Measurements from ENCODE around the gene FBXO47.
A peak's percentile ranks its signal among the peaks of the same experiment; 100 is the strongest.

Gene FBXO47

GRCh38 chr17:38900978-38901656, 66.1 kb downstream of the FBXO47 start:
- Histone ChIP-seq H3K36me3 (ENCODE audit: control insufficient read depth, insufficient read depth, low read length) (peaks cover 5% of the 10 kb centered on the region), H3K9me3 (ENCODE audit: control insufficient read depth, low read length) (no peaks in the 10 kb centered on the region), H3K4me1 (ENCODE audit: control insufficient read depth, insufficient read depth, low read length) (peaks cover 30% of the 10 kb centered on the region), H3K27ac (ENCODE audit: insufficient read depth, low read depth, low read length, poor library complexity, severe bottlenecking) (peak overlapping the region; percentile 27), H3K27me3 (ENCODE audit: control insufficient read depth, insufficient read depth, low read length, poor library complexity, severe bottlenecking) (no peaks in the 10 kb centered on the region), H3K4me3 (ENCODE audit: insufficient read depth, low read depth, low read length) (no peak overlapping the region)
- WGBS, 2 experiments = 70 to 73% methylated on average over 10 of the region's 10 CpGs

GRCh38 chr17:38899421-38899820, 67.8 kb downstream of the FBXO47 start:
- Histone ChIP-seq H3K27ac (ENCODE audit: insufficient read depth, low read depth, low read length, poor library complexity, severe bottlenecking) (no peak overlapping the region), H3K27me3 (ENCODE audit: control insufficient read depth, insufficient read depth, low read length, poor library complexity, severe bottlenecking) (no peaks in the 10 kb centered on the region), H3K4me3 (ENCODE audit: insufficient read depth, low read depth, low read length) (no peak overlapping the region), H3K36me3 (ENCODE audit: control insufficient read depth, insufficient read depth, low read length) (peaks cover 5% of the 10 kb centered on the region), H3K9me3 (ENCODE audit: control insufficient read depth, low read length) (no peaks in the 10 kb centered on the region), H3K4me1 (ENCODE audit: control insufficient read depth, insufficient read depth, low read length) (peaks cover 34% of the 10 kb centered on the region)
- 93 to 97% methylated on average over 5 of the region's 5 CpGs for WGBS, 2 experiments

GRCh38 chr17:38898812-38899348, 68.3 kb downstream of the FBXO47 start:
- H3K27me3 ChIP-seq (ENCODE audit: control insufficient read depth, insufficient read depth, low read length, poor library complexity, severe bottlenecking) = no peaks in the 10 kb centered on the region
- H3K4me1 ChIP-seq (ENCODE audit: control insufficient read depth, insufficient read depth, low read length) = peaks cover 34% of the 10 kb centered on the region
- H3K36me3 ChIP-seq (ENCODE audit: control insufficient read depth, insufficient read depth, low read length) = peaks cover 5% of the 10 kb centered on the region
- H3K9me3 ChIP-seq (ENCODE audit: control insufficient read depth, low read length) = no peaks in the 10 kb centered on the region
- H3K27ac ChIP-seq (ENCODE audit: insufficient read depth, low read depth, low read length, poor library complexity, severe bottlenecking) = no peak overlapping the region
- H3K4me3 ChIP-seq (ENCODE audit: insufficient read depth, low read depth, low read length) = no peak overlapping the region
- 92% methylated on average over 11 of the region's 11 CpGs for WGBS, 2 experiments

- H3K27ac ChIP-seq (ENCODE audit: insufficient read depth, low read depth, low read length, poor library complexity, severe bottlenecking) = no peak overlapping the region
- H3K9me3 ChIP-seq (ENCODE audit: control insufficient read depth, low read length) = no peaks in the 10 kb centered on the region
- peaks cover 39% of the 10 kb centered on the region for H3K4me1 ChIP-seq (ENCODE audit: control insufficient read depth, insufficient read depth, low read length)
- no peak overlapping the region for H3K4me3 ChIP-seq (ENCODE audit: insufficient read depth, low read depth, low read length)
- WGBS, 2 experiments = 81 to 83% methylated on average over 9 of the region's 9 CpGs
- peaks cover 5% of the 10 kb centered on the region for H3K36me3 ChIP-seq (ENCODE audit: control insufficient read depth, insufficient read depth, low read length)
- H3K27me3 ChIP-seq (ENCODE audit: control insufficient read depth, insufficient read depth, low read length, poor library complexity, severe bottlenecking) = no peaks in the 10 kb centered on the region
Observed at GRCh38 chr17:38898291-38898679, 68.9 kb downstream of the FBXO47 start.

- Histone ChIP-seq H3K4me3 (ENCODE audit: insufficient read depth, low read depth, low read length) (no peak overlapping the region), H3K9me3 (ENCODE audit: control insufficient read depth, low read length) (no peaks in the 10 kb centered on the region), H3K36me3 (ENCODE audit: control insufficient read depth, insufficient read depth, low read length) (peaks cover 5% of the 10 kb centered on the region), H3K27ac (ENCODE audit: insufficient read depth, low read depth, low read length, poor library complexity, severe bottlenecking) (no peak overlapping the region), H3K27me3 (ENCODE audit: control insufficient read depth, insufficient read depth, low read length, poor library complexity, severe bottlenecking) (no peaks in the 10 kb centered on the region), H3K4me1 (ENCODE audit: control insufficient read depth, insufficient read depth, low read length) (peaks cover 43% of the 10 kb centered on the region)
- WGBS, 2 experiments = 72 to 73% methylated on average over 12 of the region's 12 CpGs
Observed at GRCh38 chr17:38897671-38898290, 69.4 kb downstream of the FBXO47 start.

GRCh38 chr17:38897176-38897575, 70.0 kb downstream of the FBXO47 start:
- 93% methylated on average over 6 of the region's 6 CpGs for WGBS, 2 experiments
- peaks cover 43% of the 10 kb centered on the region for H3K4me1 ChIP-seq (ENCODE audit: control insufficient read depth, insufficient read depth, low read length)
- H3K4me3 ChIP-seq (ENCODE audit: insufficient read depth, low read depth, low read length) = no peak overlapping the region
- no peaks in the 10 kb centered on the region for H3K9me3 ChIP-seq (ENCODE audit: control insufficient read depth, low read length)
- no peak overlapping the region for H3K27ac ChIP-seq (ENCODE audit: insufficient read depth, low read depth, low read length, poor library complexity, severe bottlenecking)
- H3K36me3 ChIP-seq (ENCODE audit: control insufficient read depth, insufficient read depth, low read length) = peaks cover 5% of the 10 kb centered on the region
- no peaks in the 10 kb centered on the region for H3K27me3 ChIP-seq (ENCODE audit: control insufficient read depth, insufficient read depth, low read length, poor library complexity, severe bottlenecking)

GRCh38 chr17:38896346-38896954, 70.8 kb downstream of the FBXO47 start:
- Histone ChIP-seq H3K27me3 (ENCODE audit: control insufficient read depth, insufficient read depth, low read length, poor library complexity, severe bottlenecking) (no peaks in the 10 kb centered on the region), H3K4me3 (ENCODE audit: insufficient read depth, low read depth, low read length) (no peak overlapping the region), H3K9me3 (ENCODE audit: control insufficient read depth, low read length) (no peaks in the 10 kb centered on the region), H3K36me3 (ENCODE audit: control insufficient read depth, insufficient read depth, low read length) (peaks cover 5% of the 10 kb centered on the region), H3K4me1 (ENCODE audit: control insufficient read depth, insufficient read depth, low read length) (peaks cover 42% of the 10 kb centered on the region), H3K27ac (ENCODE audit: insufficient read depth, low read depth, low read length, poor library complexity, severe bottlenecking) (peak overlapping the region; percentile 47)
- WGBS, 2 experiments = 66% methylated on average over 13 of the region's 13 CpGs

- H3K9me3 ChIP-seq (ENCODE audit: control insufficient read depth, low read length) = no peaks in the 10 kb centered on the region
- H3K4me3 ChIP-seq (ENCODE audit: insufficient read depth, low read depth, low read length) = no peak overlapping the region
- 85 to 89% methylated on average over 7 of the region's 7 CpGs for WGBS, 2 experiments
- H3K27me3 ChIP-seq (ENCODE audit: control insufficient read depth, insufficient read depth, low read length, poor library complexity, severe bottlenecking) = no peaks in the 10 kb centered on the region
- H3K36me3 ChIP-seq (ENCODE audit: control insufficient read depth, insufficient read depth, low read length) = peaks cover 5% of the 10 kb centered on the region
- H3K4me1 ChIP-seq (ENCODE audit: control insufficient read depth, insufficient read depth, low read length) = peaks cover 28% of the 10 kb centered on the region
- H3K27ac ChIP-seq (ENCODE audit: insufficient read depth, low read depth, low read length, poor library complexity, severe bottlenecking) = no peak overlapping the region
Observed at GRCh38 chr17:38894276-38894675, 72.9 kb downstream of the FBXO47 start.

- Histone ChIP-seq H3K4me3 (ENCODE audit: insufficient read depth, low read depth, low read length) (no peak overlapping the region), H3K4me1 (ENCODE audit: control insufficient read depth, insufficient read depth, low read length) (peaks cover 28% of the 10 kb centered on the region), H3K27me3 (ENCODE audit: control insufficient read depth, insufficient read depth, low read length, poor library complexity, severe bottlenecking) (no peaks in the 10 kb centered on the region), H3K36me3 (ENCODE audit: control insufficient read depth, insufficient read depth, low read length) (peaks cover under 1% of the 10 kb centered on the region), H3K27ac (ENCODE audit: insufficient read depth, low read depth, low read length, poor library complexity, severe bottlenecking) (no peak overlapping the region), H3K9me3 (ENCODE audit: control insufficient read depth, low read length) (no peaks in the 10 kb centered on the region)
- 80 to 81% methylated on average over 6 of the region's 6 CpGs for WGBS, 2 experiments
Observed at GRCh38 chr17:38893607-38894006, 73.6 kb downstream of the FBXO47 start.

- 90 to 91% methylated on average over 5 of the region's 5 CpGs for WGBS, 2 experiments
- Histone ChIP-seq H3K9me3 (ENCODE audit: control insufficient read depth, low read length) (no peaks in the 10 kb centered on the region), H3K27me3 (ENCODE audit: control insufficient read depth, insufficient read depth, low read length, poor library complexity, severe bottlenecking) (no peaks in the 10 kb centered on the region), H3K36me3 (ENCODE audit: control insufficient read depth, insufficient read depth, low read length) (no peaks in the 10 kb centered on the region), H3K4me3 (ENCODE audit: insufficient read depth, low read depth, low read length) (no peak overlapping the region), H3K4me1 (ENCODE audit: control insufficient read depth, insufficient read depth, low read length) (peaks cover 28% of the 10 kb centered on the region), H3K27ac (ENCODE audit: insufficient read depth, low read depth, low read length, poor library complexity, severe bottlenecking) (no peak overlapping the region)
Observed at GRCh38 chr17:38893113-38893512, 74.1 kb downstream of the FBXO47 start.
